ENCODE measurements around the gene SLCO2B1. TPM values are rescaled to one million over a fixed set of nuclear protein-coding genes. Genes with fewer than 3 reads are reported as not detected.
"Not testable (repeated sequence)": the region's sequence is repeated elsewhere in the genome, so short reads cannot be mapped to it uniquely, and the experiment has no call there.

The SLCO2B1 gene
- not detected for total RNA-seq

- intact Hi-C loops (cut with micrococcal nuclease), result no loop called here
- no peak for TF ChIP-seq CTCF (IDR thresholded peaks at IDR 0.05)
- H3K27ac Mint-ChIP-seq, result no peak within 1 kb of the TSS
- no peaks in the 10 kb centered on the region for H3K36me3 Mint-ChIP-seq (ENCODE audit: low read depth)
- no peak for DNase-seq
- H3K27me3 Mint-ChIP-seq, result peaks cover 1% of the 10 kb centered on the region
- no peak within 1 kb of the TSS for H3K4me3 Mint-ChIP-seq
- H3K4me1 Mint-ChIP-seq (ENCODE audit: low read depth), result peaks cover 2% of the 10 kb centered on the region
- H3K9me3 Mint-ChIP-seq, result no peaks in the 10 kb centered on the region
- ATAC-seq, result no peak
- CTCF ChIA-PET, result interaction anchor here (10.4 to 20.0 kb wide), 3 partner anchors 8 to 93 kb away, joined by 84 to 663 read pairs (median 557); partner anchors contain the start of gene TPBGL
- POLR2A ChIA-PET, result interaction anchor here (1.6 kb wide), 1 partner anchor 16 kb away, joined by 3 read pairs; no protein-coding TSS in a partner anchor
Measured at GRCh38 chr11:75150879-75151278, at the start of gene SLCO2B1. SLCO2B1 (plus strand) TSS chr11:75151107; CDS start chr11:75151382, 275 bp downstream.

- no peak for TF ChIP-seq CTCF (IDR thresholded peaks at IDR 0.05)
- Mint-ChIP-seq H3K9me3 (no peaks in the 10 kb centered on the region), H3K27me3 (peaks cover 40% of the 10 kb centered on the region), H3K27ac (no peak overlapping the region), H3K4me1 (ENCODE audit: low read depth) (peaks cover 21% of the 10 kb centered on the region), H3K4me3 (no peak overlapping the region), H3K36me3 (ENCODE audit: low read depth) (no peaks in the 10 kb centered on the region)
- DNase-seq, result no peak
- POLR2A ChIA-PET, result no interaction called here
- intact Hi-C loops (cut with micrococcal nuclease), result no loop called here
- CTCF ChIA-PET, result interaction anchor here (1.1 kb wide), 1 partner anchor 43 kb away, joined by 3 read pairs; no protein-coding TSS in a partner anchor
- no peak for ATAC-seq
Measured at GRCh38 chr11:75101424-75102128, 49.3 kb upstream of the SLCO2B1 start.

GRCh38 chr11:75103380-75104026 lies 47.4 kb upstream of the SLCO2B1 start:
- Mint-ChIP-seq H3K36me3 (ENCODE audit: low read depth) (no peaks in the 10 kb centered on the region), H3K4me1 (ENCODE audit: low read depth) (peaks cover 21% of the 10 kb centered on the region), H3K27me3 (peaks cover 31% of the 10 kb centered on the region), H3K4me3 (no peak overlapping the region), H3K9me3 (no peaks in the 10 kb centered on the region), H3K27ac (no peak overlapping the region)
- no peak for DNase-seq
- intact Hi-C loops (cut with micrococcal nuclease), result no loop called here
- POLR2A ChIA-PET, result interaction anchor here (0.7 kb wide), 1 partner anchor 92 kb away, joined by 3 read pairs; no protein-coding TSS in a partner anchor
- CTCF ChIA-PET, result no interaction called here
- TF ChIP-seq CTCF (IDR thresholded peaks at IDR 0.05), result no peak
- peak; percentile 61 for ATAC-seq

DNA sequence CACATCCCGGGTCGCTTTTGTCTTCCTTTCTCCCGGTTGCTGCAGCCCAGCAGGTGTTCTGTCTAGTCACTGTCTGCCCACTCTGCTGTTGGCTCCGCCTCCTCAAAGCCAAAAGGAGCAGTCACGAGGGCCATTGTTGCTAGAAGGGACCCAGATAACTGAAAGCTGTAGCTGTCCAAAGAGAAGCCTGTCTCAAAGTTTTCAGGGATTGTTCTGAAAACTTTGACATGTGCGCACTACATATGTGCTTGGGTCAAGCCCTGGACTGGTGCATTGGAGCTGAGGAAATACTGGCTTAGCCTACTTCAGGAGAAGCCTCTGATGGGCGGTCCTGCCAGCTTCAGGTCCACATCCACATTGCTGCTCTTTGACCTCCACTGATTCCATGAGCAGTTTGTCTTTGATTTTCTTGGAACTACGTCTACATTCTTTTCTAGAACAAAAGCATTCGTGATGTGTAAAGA lies 45.4 kb upstream of the SLCO2B1 start:
- POLR2A ChIA-PET, result no interaction called here
- H3K4me3 Mint-ChIP-seq, result no peak overlapping the region
- H3K9me3 Mint-ChIP-seq, result peaks cover 1% of the 10 kb centered on the region
- no peak overlapping the region for H3K27ac Mint-ChIP-seq
- DNase-seq (no peak), ATAC-seq (no peak)
- CTCF ChIA-PET, result interaction anchor here (1.5 kb wide), 1 partner anchor 35 kb away, joined by 7 read pairs; no protein-coding TSS in a partner anchor
- intact Hi-C loops (cut with micrococcal nuclease), result no loop called here
- no peaks in the 10 kb centered on the region for H3K36me3 Mint-ChIP-seq (ENCODE audit: low read depth)
- no peak for TF ChIP-seq CTCF (IDR thresholded peaks at IDR 0.05)
- H3K27me3 Mint-ChIP-seq, result peaks cover 27% of the 10 kb centered on the region
- H3K4me1 Mint-ChIP-seq (ENCODE audit: low read depth), result peaks cover 14% of the 10 kb centered on the region

GRCh38 chr11:75105967-75106681 lies 44.8 kb upstream of the SLCO2B1 start:
- POLR2A ChIA-PET, ATAC-seq: not testable (repeated sequence)
- CTCF ChIA-PET, result interaction anchor here (1.0 to 1.5 kb wide), 3 partner anchors 34 to 83 kb away, joined by 3 to 7 read pairs (median 4); no protein-coding TSS in a partner anchor

More at GRCh38 chr11:75105967-75106681, 44.8 kb upstream of the SLCO2B1 start:
- H3K4me3 Mint-ChIP-seq; H3K4me1 Mint-ChIP-seq (ENCODE audit: low read depth); intact Hi-C loops (cut with micrococcal nuclease); DNase-seq; H3K36me3 Mint-ChIP-seq (ENCODE audit: low read depth); H3K9me3 Mint-ChIP-seq; H3K27ac Mint-ChIP-seq: not testable (repeated sequence)
- peaks cover 27% of the 10 kb centered on the region for H3K27me3 Mint-ChIP-seq
